ENCODE measurements around the gene ACTMAP. TPM values are rescaled to one million over a fixed set of nuclear protein-coding genes. Genes with fewer than 3 reads are reported as not detected.
A peak's percentile ranks its signal among the peaks of the same experiment; 100 is the strongest.

ACTMAP gene
- total RNA-seq, 1 donor from 2014 or later: 2.2 TPM

GRCh38 chr19:40695881-40696280 is 54.4 kb downstream of the ACTMAP start:
- TF ChIP-seq CTCF (IDR thresholded peaks at IDR 0.05) (no peak), POLR2AphosphoS5 (IDR thresholded peaks at IDR 0.05; ENCODE audit: insufficient read depth in 1 of 2, low read depth in 1 of 2) (no peak), POLR2A (IDR thresholded peaks at IDR 0.05) (no peak)
- Histone ChIP-seq H3K9me3 (no peaks in the 10 kb centered on the region), H3K4me3 (no peak overlapping the region), H3K27me3 (no peaks in the 10 kb centered on the region), H3K4me1 (peaks cover 14% of the 10 kb centered on the region), H3K27ac (no peak overlapping the region), H3K36me3 (peaks cover 0 to 7% of the 10 kb centered on the region in 2 donors)
- intact Hi-C loops (cut with DNase I): no loop called here
- DNase-seq (ENCODE audit: extremely low spot score in 2 of 2): no peak

- H3K27ac ChIP-seq: no peak overlapping the region
- no peak overlapping the region for H3K4me3 ChIP-seq
- intact Hi-C loops (cut with DNase I): no loop called here
- DNase-seq (ENCODE audit: extremely low spot score in 2 of 2): no peak
- H3K36me3 ChIP-seq: no peaks in the 10 kb centered on the region
- TF ChIP-seq POLR2AphosphoS5 (IDR thresholded peaks at IDR 0.05; ENCODE audit: insufficient read depth in 1 of 2, low read depth in 1 of 2) (no peak), CTCF (IDR thresholded peaks at IDR 0.05) (no peak), POLR2A (IDR thresholded peaks at IDR 0.05) (no peak)
- no peaks in the 10 kb centered on the region for H3K27me3 ChIP-seq
- peaks cover 29% of the 10 kb centered on the region for H3K4me1 ChIP-seq
- no peaks in the 10 kb centered on the region for H3K9me3 ChIP-seq
Measured at GRCh38 chr19:40693896-40694295, 56.4 kb downstream of the ACTMAP start.

DNA sequence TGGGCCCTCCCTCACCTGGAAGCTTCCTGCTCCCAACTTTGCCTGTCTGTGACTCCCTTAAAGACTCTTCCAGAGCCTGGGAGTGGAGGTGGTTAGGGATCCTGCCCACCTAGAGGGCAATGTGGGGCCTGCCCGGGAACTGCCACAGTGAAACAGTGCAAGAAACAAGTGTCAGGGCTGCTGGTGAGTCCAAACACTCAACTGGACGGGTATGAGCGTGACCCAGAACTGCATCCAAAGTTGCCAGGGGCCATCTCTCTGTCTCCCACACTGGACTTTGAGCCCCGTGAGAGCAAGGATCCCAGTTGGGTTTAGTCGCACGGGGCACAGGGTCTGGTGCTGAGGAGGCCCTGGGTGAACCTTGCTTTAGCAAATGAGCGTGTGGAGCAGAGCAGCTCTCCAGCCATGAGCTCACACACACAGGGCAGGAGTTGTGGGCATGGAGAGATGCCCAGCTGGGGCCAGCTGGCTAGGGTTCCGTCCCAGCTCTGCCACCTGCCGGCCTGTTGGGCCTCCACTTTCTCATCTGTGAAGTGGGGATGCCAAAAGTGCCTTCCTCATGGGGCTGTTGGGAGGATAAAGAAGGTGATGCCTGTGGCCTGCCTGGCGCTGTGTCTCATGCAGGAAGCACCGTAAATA is 57.0 kb downstream of the ACTMAP start:
- H3K9me3 ChIP-seq: no peaks in the 10 kb centered on the region
- peaks cover 35% of the 10 kb centered on the region for H3K4me1 ChIP-seq
- H3K36me3 ChIP-seq: no peaks in the 10 kb centered on the region
- TF ChIP-seq POLR2AphosphoS5 (IDR thresholded peaks at IDR 0.05; ENCODE audit: insufficient read depth in 1 of 2, low read depth in 1 of 2) (no peak), POLR2A (IDR thresholded peaks at IDR 0.05) (no peak), CTCF (IDR thresholded peaks at IDR 0.05) (no peak)
- H3K4me3 ChIP-seq: no peak overlapping the region
- DNase-seq (ENCODE audit: extremely low spot score in 2 of 2): no peak
- intact Hi-C loops (cut with DNase I): no loop called here
- H3K27me3 ChIP-seq: no peaks in the 10 kb centered on the region
- no peak overlapping the region for H3K27ac ChIP-seq

- Histone ChIP-seq H3K36me3 (no peaks in the 10 kb centered on the region), H3K9me3 (no peaks in the 10 kb centered on the region), H3K4me1 (peaks cover 46% of the 10 kb centered on the region), H3K4me3 (no peak overlapping the region), H3K27ac (peak overlapping the region; percentile 86), H3K27me3 (no peaks in the 10 kb centered on the region)
- DNase-seq (ENCODE audit: extremely low spot score in 2 of 2): no peak
- intact Hi-C loops (cut with DNase I): no loop called here
- TF ChIP-seq CTCF (IDR thresholded peaks at IDR 0.05) (no peak), POLR2AphosphoS5 (IDR thresholded peaks at IDR 0.05; ENCODE audit: insufficient read depth in 1 of 2, low read depth in 1 of 2) (no peak), POLR2A (IDR thresholded peaks at IDR 0.05) (no peak)
Measured at GRCh38 chr19:40692212-40692551, 58.1 kb downstream of the ACTMAP start.

DNA sequence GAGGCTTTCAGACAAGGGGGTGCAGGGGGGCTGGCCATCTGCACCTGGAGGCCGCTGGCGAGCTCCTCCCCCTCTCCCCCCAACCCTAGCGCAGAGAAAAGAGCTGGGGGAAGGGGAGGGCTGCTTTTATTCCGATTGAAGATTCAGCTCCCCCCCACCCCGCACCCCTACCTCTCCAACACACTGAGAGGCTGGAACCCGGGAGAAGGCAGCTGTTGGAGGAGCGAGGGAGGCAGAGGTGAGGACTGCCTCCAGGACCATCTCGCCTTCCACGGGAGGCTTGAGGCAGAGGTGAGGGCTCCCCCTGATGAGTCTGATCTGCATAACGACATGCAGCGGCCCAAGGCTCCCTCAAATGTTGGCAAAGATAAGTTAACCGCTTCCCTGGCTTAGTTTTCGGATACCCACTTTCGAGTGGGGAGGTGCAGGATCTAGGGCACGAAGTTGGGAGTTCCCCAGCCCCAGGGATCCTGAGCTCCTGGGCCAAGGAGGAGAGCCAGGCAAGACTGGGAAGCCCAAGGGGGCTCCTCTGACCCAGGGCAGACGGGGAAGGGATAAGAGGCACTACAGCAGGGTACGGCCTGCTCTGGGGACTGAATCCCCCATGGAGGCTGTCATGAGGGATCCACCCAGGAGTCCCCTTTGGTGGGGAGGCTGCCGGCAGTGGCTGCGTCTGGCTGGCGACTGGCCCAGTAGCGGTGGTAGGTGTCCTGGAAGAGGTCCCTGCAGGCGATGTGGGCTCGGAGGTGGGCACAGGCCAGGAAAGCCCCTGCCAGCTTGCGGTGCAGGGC is 58.7 kb downstream of the ACTMAP start:
- no peaks in the 10 kb centered on the region for H3K27me3 ChIP-seq
- H3K9me3 ChIP-seq: no peaks in the 10 kb centered on the region
- H3K27ac ChIP-seq: peak overlapping the region; percentile 86
- H3K36me3 ChIP-seq: peaks cover 0 to 3% of the 10 kb centered on the region in 2 donors
- H3K4me1 ChIP-seq: peaks cover 47% of the 10 kb centered on the region
- no peak for TF ChIP-seq POLR2AphosphoS5 (IDR thresholded peaks at IDR 0.05; ENCODE audit: insufficient read depth in 1 of 2, low read depth in 1 of 2)
- no peak for TF ChIP-seq POLR2A (IDR thresholded peaks at IDR 0.05)
- no peak for TF ChIP-seq CTCF (IDR thresholded peaks at IDR 0.05)
- peak overlapping the region; percentile 90 to 96 for H3K4me3 ChIP-seq
- intact Hi-C loops (cut with DNase I): no loop called here
- DNase-seq (ENCODE audit: extremely low spot score in 2 of 2): no peak

All from vagina (tissue), 2 donors.